Measurements from ENCODE around the gene KRT38.

KRT38 gene

GRCh38 chr17:41457676-41458075, 16.9 kb upstream of the KRT38 start:
- WGBS = 89% methylated on average over 4 of the region's 4 CpGs
- Histone ChIP-seq H3K9me3 (ENCODE audit: insufficient read depth, low read depth, low read length) (no peaks in the 10 kb centered on the region), H3K4me3 (ENCODE audit: low read length) (no peak overlapping the region), H3K27me3 (ENCODE audit: insufficient read depth, low read length) (no peaks in the 10 kb centered on the region), H3K9ac (ENCODE audit: low read depth, low read length) (no peak overlapping the region), H3K27ac (ENCODE audit: low read depth, low read length) (no peak overlapping the region), H3K36me3 (ENCODE audit: insufficient read depth, low read length) (no peaks in the 10 kb centered on the region), H3K4me1 (ENCODE audit: insufficient read depth, low read length) (no peaks in the 10 kb centered on the region)

DNA sequence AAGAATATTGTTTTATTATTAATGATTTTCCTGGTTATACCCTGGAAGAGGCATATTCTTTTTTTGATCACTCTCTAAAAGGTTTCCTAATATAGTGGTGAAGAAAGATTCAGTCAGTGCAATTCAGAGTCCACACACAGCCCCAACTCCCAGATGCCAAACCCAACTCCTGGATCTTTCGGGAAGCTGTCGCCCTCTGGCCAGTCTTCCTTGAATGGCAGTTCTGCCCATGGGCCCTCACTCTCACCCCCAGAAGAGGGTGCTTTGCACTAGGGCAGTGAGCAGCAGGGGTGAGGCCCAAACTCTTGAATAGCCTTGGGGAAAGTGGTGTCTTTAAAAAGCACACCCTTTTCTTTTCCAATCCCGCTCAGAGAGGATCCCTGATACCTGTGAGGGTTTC, 15.4 kb upstream of the KRT38 start:
- H3K9me3 ChIP-seq (ENCODE audit: insufficient read depth, low read depth, low read length) = peaks cover 4% of the 10 kb centered on the region; the same call in 1 of the 2 replicates
- no peaks in the 10 kb centered on the region for H3K27me3 ChIP-seq (ENCODE audit: insufficient read depth, low read length)
- 82% methylated on average over 3 of the region's 3 CpGs for WGBS
- H3K27ac ChIP-seq (ENCODE audit: low read depth, low read length) = no peak overlapping the region
- H3K4me1 ChIP-seq (ENCODE audit: insufficient read depth, low read length) = no peaks in the 10 kb centered on the region
- no peaks in the 10 kb centered on the region for H3K36me3 ChIP-seq (ENCODE audit: insufficient read depth, low read length)
- no peak overlapping the region for H3K4me3 ChIP-seq (ENCODE audit: low read length)
- H3K9ac ChIP-seq (ENCODE audit: low read depth, low read length) = no peak overlapping the region

- H3K4me3 ChIP-seq (ENCODE audit: low read length) = no peak overlapping the region
- H3K27me3 ChIP-seq (ENCODE audit: insufficient read depth, low read length) = no peaks in the 10 kb centered on the region
- H3K27ac ChIP-seq (ENCODE audit: low read depth, low read length) = no peak overlapping the region
- peaks cover 8% of the 10 kb centered on the region; the same call in 1 of the 2 replicates for H3K9me3 ChIP-seq (ENCODE audit: insufficient read depth, low read depth, low read length)
- no peaks in the 10 kb centered on the region for H3K36me3 ChIP-seq (ENCODE audit: insufficient read depth, low read length)
- no peak overlapping the region for H3K9ac ChIP-seq (ENCODE audit: low read depth, low read length)
- WGBS = 83% methylated on average over 1 of the region's 1 CpG
- H3K4me1 ChIP-seq (ENCODE audit: insufficient read depth, low read length) = no peaks in the 10 kb centered on the region
Observed at GRCh38 chr17:41455236-41455635, 14.5 kb upstream of the KRT38 start.

- Histone ChIP-seq H3K4me1 (ENCODE audit: insufficient read depth, low read length) (no peaks in the 10 kb centered on the region), H3K27me3 (ENCODE audit: insufficient read depth, low read length) (no peaks in the 10 kb centered on the region), H3K9me3 (ENCODE audit: insufficient read depth, low read depth, low read length) (peaks cover 8% of the 10 kb centered on the region; the same call in 1 of the 2 replicates), H3K27ac (ENCODE audit: low read depth, low read length) (no peak overlapping the region), H3K4me3 (ENCODE audit: low read length) (no peak overlapping the region), H3K9ac (ENCODE audit: low read depth, low read length) (no peak overlapping the region), H3K36me3 (ENCODE audit: insufficient read depth, low read length) (no peaks in the 10 kb centered on the region)
- WGBS = 95% methylated on average over 3 of the region's 3 CpGs
Observed at GRCh38 chr17:41453066-41453465, 12.3 kb upstream of the KRT38 start.

- H3K4me3 ChIP-seq (ENCODE audit: low read length) = no peak overlapping the region
- no peaks in the 10 kb centered on the region for H3K4me1 ChIP-seq (ENCODE audit: insufficient read depth, low read length)
- WGBS = 72% methylated on average over 4 of the region's 4 CpGs
- H3K27ac ChIP-seq (ENCODE audit: low read depth, low read length) = no peak overlapping the region
- H3K27me3 ChIP-seq (ENCODE audit: insufficient read depth, low read length) = no peaks in the 10 kb centered on the region
- H3K9ac ChIP-seq (ENCODE audit: low read depth, low read length) = no peak overlapping the region
- H3K36me3 ChIP-seq (ENCODE audit: insufficient read depth, low read length) = no peaks in the 10 kb centered on the region
- H3K9me3 ChIP-seq (ENCODE audit: insufficient read depth, low read depth, low read length) = peaks cover 8% of the 10 kb centered on the region; the same call in 1 of the 2 replicates
Observed at GRCh38 chr17:41452281-41452680, 11.5 kb upstream of the KRT38 start.

DNA sequence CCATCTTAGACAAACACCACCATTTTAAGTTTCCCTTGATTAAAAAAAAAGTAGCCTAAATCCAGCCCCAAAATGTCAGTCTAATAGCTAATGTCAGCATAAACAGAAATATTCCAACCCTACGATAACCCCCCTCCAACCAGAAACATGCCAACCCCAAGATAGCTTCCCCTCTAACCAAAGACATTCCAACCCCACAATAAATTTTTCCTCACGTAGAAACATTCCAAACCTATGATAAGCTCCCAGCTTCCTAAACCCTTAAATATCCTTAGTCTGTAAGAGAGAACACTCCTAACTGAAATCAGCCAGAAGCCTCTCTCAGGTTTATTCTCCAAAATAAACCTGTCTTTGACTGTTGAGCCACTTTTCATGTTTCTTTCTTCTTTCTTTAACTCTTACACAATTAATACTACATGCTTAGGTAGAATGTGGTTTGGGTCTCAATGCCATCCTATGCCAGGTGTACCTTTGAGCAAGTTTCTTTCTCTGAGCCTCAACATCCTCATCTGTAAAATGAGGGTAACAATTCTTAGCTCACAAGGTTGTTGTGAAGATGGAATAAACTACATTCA, 10.5 kb upstream of the KRT38 start:
- WGBS = 92% methylated on average over 2 of the region's 2 CpGs
- H3K4me1 ChIP-seq (ENCODE audit: insufficient read depth, low read length) = no peaks in the 10 kb centered on the region
- H3K27me3 ChIP-seq (ENCODE audit: insufficient read depth, low read length) = no peaks in the 10 kb centered on the region
- no peak overlapping the region for H3K4me3 ChIP-seq (ENCODE audit: low read length)
- peaks cover 8% of the 10 kb centered on the region; the same call in 1 of the 2 replicates for H3K9me3 ChIP-seq (ENCODE audit: insufficient read depth, low read depth, low read length)
- no peaks in the 10 kb centered on the region for H3K36me3 ChIP-seq (ENCODE audit: insufficient read depth, low read length)
- no peak overlapping the region for H3K9ac ChIP-seq (ENCODE audit: low read depth, low read length)
- H3K27ac ChIP-seq (ENCODE audit: low read depth, low read length) = no peak overlapping the region

GRCh38 chr17:41449008-41449407, 8.2 kb upstream of the KRT38 start:
- no peak overlapping the region for H3K9ac ChIP-seq (ENCODE audit: low read depth, low read length)
- H3K27ac ChIP-seq (ENCODE audit: low read depth, low read length) = no peak overlapping the region
- no peaks in the 10 kb centered on the region for H3K36me3 ChIP-seq (ENCODE audit: insufficient read depth, low read length)
- WGBS = 93% methylated on average over 6 of the region's 6 CpGs
- H3K4me3 ChIP-seq (ENCODE audit: low read length) = no peak overlapping the region
- peaks cover 8% of the 10 kb centered on the region; the same call in 1 of the 2 replicates for H3K9me3 ChIP-seq (ENCODE audit: insufficient read depth, low read depth, low read length)
- no peaks in the 10 kb centered on the region for H3K27me3 ChIP-seq (ENCODE audit: insufficient read depth, low read length)
- H3K4me1 ChIP-seq (ENCODE audit: insufficient read depth, low read length) = no peaks in the 10 kb centered on the region

GRCh38 chr17:41448506-41448905, 7.7 kb upstream of the KRT38 start:
- Histone ChIP-seq H3K27ac (ENCODE audit: low read depth, low read length) (no peak overlapping the region), H3K9me3 (ENCODE audit: insufficient read depth, low read depth, low read length) (peaks cover 8% of the 10 kb centered on the region; the same call in 1 of the 2 replicates), H3K27me3 (ENCODE audit: insufficient read depth, low read length) (no peaks in the 10 kb centered on the region), H3K4me3 (ENCODE audit: low read length) (no peak overlapping the region), H3K9ac (ENCODE audit: low read depth, low read length) (no peak overlapping the region), H3K4me1 (ENCODE audit: insufficient read depth, low read length) (no peaks in the 10 kb centered on the region), H3K36me3 (ENCODE audit: insufficient read depth, low read length) (no peaks in the 10 kb centered on the region)
- 74% methylated on average over 2 of the region's 2 CpGs for WGBS

DNA sequence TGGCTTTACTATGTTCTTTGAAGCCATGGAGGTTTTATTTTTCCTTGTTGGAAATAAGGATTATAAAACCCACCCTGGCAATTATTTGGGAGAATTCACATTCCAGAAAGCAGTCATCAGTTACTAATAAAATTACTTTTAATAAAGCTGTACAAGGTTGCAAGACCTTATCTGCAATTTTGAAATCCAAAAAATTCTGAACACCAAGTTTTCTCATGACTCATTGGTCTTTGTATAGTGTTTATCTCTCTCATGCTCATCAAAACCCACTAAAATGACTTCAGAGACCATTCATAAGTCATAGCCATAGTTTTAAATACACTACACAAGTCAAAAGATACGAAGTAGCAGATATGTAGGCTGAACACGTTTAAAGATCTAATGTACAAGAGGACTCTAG, 6.0 kb upstream of the KRT38 start:
- Histone ChIP-seq H3K9me3 (ENCODE audit: insufficient read depth, low read depth, low read length) (peaks cover 8% of the 10 kb centered on the region; the same call in 1 of the 2 replicates), H3K9ac (ENCODE audit: low read depth, low read length) (no peak overlapping the region), H3K4me1 (ENCODE audit: insufficient read depth, low read length) (no peaks in the 10 kb centered on the region), H3K36me3 (ENCODE audit: insufficient read depth, low read length) (no peaks in the 10 kb centered on the region), H3K4me3 (ENCODE audit: low read length) (no peak overlapping the region), H3K27ac (ENCODE audit: low read depth, low read length) (no peak overlapping the region), H3K27me3 (ENCODE audit: insufficient read depth, low read length) (no peaks in the 10 kb centered on the region)
- WGBS = 79% methylated on average over 2 of the region's 2 CpGs

DNA sequence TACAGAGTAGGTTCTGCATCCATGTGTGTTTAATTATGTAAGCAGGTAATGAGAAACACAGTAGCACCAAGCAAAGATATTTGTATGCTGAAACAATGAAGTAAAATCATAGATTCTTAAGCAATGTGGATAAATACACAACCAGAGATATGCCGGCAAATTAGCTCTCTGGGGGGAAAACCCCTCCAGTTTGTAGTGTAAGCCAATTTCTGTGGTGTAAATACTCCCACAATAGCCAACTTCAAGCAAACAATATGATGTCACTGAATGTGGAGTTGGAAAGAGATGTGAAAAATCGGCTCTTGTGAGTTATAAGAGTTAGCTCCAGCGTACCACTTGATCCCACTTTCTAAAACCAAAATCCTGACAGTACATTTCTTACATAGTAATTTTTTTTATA, 3.9 kb upstream of the KRT38 start:
- Histone ChIP-seq H3K36me3 (ENCODE audit: insufficient read depth, low read length) (no peaks in the 10 kb centered on the region), H3K9me3 (ENCODE audit: insufficient read depth, low read depth, low read length) (no peaks in the 10 kb centered on the region), H3K9ac (ENCODE audit: low read depth, low read length) (no peak overlapping the region), H3K27me3 (ENCODE audit: insufficient read depth, low read length) (no peaks in the 10 kb centered on the region), H3K4me1 (ENCODE audit: insufficient read depth, low read length) (no peaks in the 10 kb centered on the region), H3K4me3 (ENCODE audit: low read length) (no peak overlapping the region), H3K27ac (ENCODE audit: low read depth, low read length) (no peak overlapping the region)
- 100% methylated on average over 1 of the region's 3 CpGs for WGBS

DNA sequence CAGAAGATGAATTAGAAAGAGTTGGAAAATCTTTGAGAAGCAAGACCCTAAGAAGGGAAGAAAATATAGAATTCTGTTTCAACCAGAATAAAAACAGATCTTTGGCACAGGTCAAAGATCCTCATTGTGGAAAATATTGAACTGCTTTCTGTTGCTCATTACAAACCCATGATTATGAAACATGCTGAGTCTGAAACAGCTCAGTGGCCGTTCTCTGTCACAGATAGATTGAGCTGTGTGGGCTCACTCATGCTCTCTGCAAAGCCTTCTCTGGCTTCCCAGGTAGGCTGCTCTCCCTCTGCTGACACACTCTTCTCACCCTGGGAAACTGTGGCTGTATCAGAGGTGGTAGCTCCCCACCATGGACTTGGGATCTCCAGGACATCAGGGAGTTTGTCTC, 3.4 kb upstream of the KRT38 start:
- no peak overlapping the region for H3K27ac ChIP-seq (ENCODE audit: low read depth, low read length)
- H3K9ac ChIP-seq (ENCODE audit: low read depth, low read length) = no peak overlapping the region
- H3K27me3 ChIP-seq (ENCODE audit: insufficient read depth, low read length) = no peaks in the 10 kb centered on the region
- H3K36me3 ChIP-seq (ENCODE audit: insufficient read depth, low read length) = no peaks in the 10 kb centered on the region
- H3K4me1 ChIP-seq (ENCODE audit: insufficient read depth, low read length) = no peaks in the 10 kb centered on the region
- 94% methylated on average over 1 of the region's 1 CpG for WGBS
- no peak overlapping the region for H3K4me3 ChIP-seq (ENCODE audit: low read length)
- no peaks in the 10 kb centered on the region for H3K9me3 ChIP-seq (ENCODE audit: insufficient read depth, low read depth, low read length)

GRCh38 chr17:41442739-41443138, 2.0 kb upstream of the KRT38 start:
- 67% methylated on average over 3 of the region's 4 CpGs for WGBS
- Histone ChIP-seq H3K36me3 (ENCODE audit: insufficient read depth, low read length) (no peaks in the 10 kb centered on the region), H3K27ac (ENCODE audit: low read depth, low read length) (no peak overlapping the region), H3K9ac (ENCODE audit: low read depth, low read length) (no peak overlapping the region), H3K27me3 (ENCODE audit: insufficient read depth, low read length) (no peaks in the 10 kb centered on the region), H3K9me3 (ENCODE audit: insufficient read depth, low read depth, low read length) (no peaks in the 10 kb centered on the region), H3K4me3 (ENCODE audit: low read length) (no peak overlapping the region), H3K4me1 (ENCODE audit: insufficient read depth, low read length) (no peaks in the 10 kb centered on the region)
